GM23338 (cell line): Measurements from ENCODE around the gene RGS6. TPM values are rescaled to one million over a fixed set of nuclear protein-coding genes. Genes with fewer than 3 reads are reported as not detected.
"Not testable (repeated sequence)": the region's sequence is repeated elsewhere in the genome, so short reads cannot be mapped to it uniquely, and the experiment has no call there.

Experiments used
- ATAC-seq: fragments of 200-7000 bp; cut with Tn5 transposase; 3 replicates; pipeline ENCODE4 v1.9.1; 2020
- DNase-seq: peaks from one replicate; pipeline ENCODE4 v3.0.0-alpha.2; 2015; ENCODE audit warnings: low spot score
- H2AFZ ChIP-seq: fragments of 200-600 bp; sonication (generic); 2 replicates; pipeline ENCODE4 v1.8.0; 2016; ENCODE audit warnings: antibody characterized with exemption, mild to moderate bottlenecking, moderate library complexity
- H3F3A ChIP-seq: fragments of 200-600 bp; sonication (generic); replicated peaks from 2 replicates; pipeline ENCODE4 v1.8.0; 2017; ENCODE audit warnings: antibody characterized with exemption, mixed run types, low read depth
- H3K27ac ChIP-seq: fragments of 200-600 bp; sonication (generic); 2 replicates; pipeline ENCODE4 v1.6.1; 2016; ENCODE audit warnings: low read depth
- H3K27me3 ChIP-seq: fragments of 200-600 bp; sonication (generic); 2 replicates; pipeline ENCODE4 v1.8.0; 2016; ENCODE audit warnings: mild to moderate bottlenecking, mixed run types, moderate library complexity; ENCODE audit not compliant: insufficient read depth
- H3K36me3 ChIP-seq: fragments of 200-600 bp; sonication (generic); 2 replicates; pipeline ENCODE4 v1.8.0; 2016; ENCODE audit warnings: mild to moderate bottlenecking; ENCODE audit not compliant: insufficient read depth
- H3K4me1 ChIP-seq: fragments of 200-600 bp; sonication (generic); 2 replicates; pipeline ENCODE4 v1.8.0; 2016; ENCODE audit warnings: mild to moderate bottlenecking, moderate library complexity; ENCODE audit not compliant: insufficient read depth
- H3K4me2 ChIP-seq: fragments of 200-600 bp; sonication (generic); 2 replicates; pipeline ENCODE4 v1.7.1; 2017; ENCODE audit warnings: mixed run types
- H3K4me3 ChIP-seq: fragments of 200-600 bp; sonication (generic); 2 replicates; pipeline ENCODE4 v1.6.1; 2016; ENCODE audit warnings: mixed run types
- H3K79me2 ChIP-seq: fragments of 200-600 bp; sonication (generic); replicated peaks from 2 replicates; pipeline ENCODE4 v1.8.0; 2017; ENCODE audit warnings: mild to moderate bottlenecking; ENCODE audit not compliant: insufficient read depth
- H3K9me2 ChIP-seq: fragments of 200-600 bp; sonication (generic); 2 replicates; pipeline ENCODE4 v1.8.0; 2017; ENCODE audit not compliant: insufficient read depth
- H4K20me1 ChIP-seq: fragments of 200-600 bp; sonication (generic); replicated peaks from 2 replicates; pipeline ENCODE4 v1.8.0; 2017; ENCODE audit warnings: mild to moderate bottlenecking; ENCODE audit not compliant: insufficient read depth
- H3K27ac Mint-ChIP-seq: 2 replicates; pipeline ENCODE4 v1.8.0; 2020; ENCODE audit warnings: inconsistent platforms, mild to moderate bottlenecking, moderate library complexity, mixed read lengths
- H3K27me3 Mint-ChIP-seq: 3 replicates; pipeline ENCODE4 v1.8.0; 2022; ENCODE audit warnings: low read depth, mild to moderate bottlenecking, moderate library complexity, mixed read lengths, inconsistent platforms; ENCODE audit not compliant: insufficient read depth, poor library complexity
- H3K36me3 Mint-ChIP-seq: 3 replicates; pipeline ENCODE4 v1.8.0; 2021; ENCODE audit warnings: low read depth, mild to moderate bottlenecking, inconsistent platforms, moderate library complexity, mixed read lengths
- H3K4me1 Mint-ChIP-seq: 3 replicates; pipeline ENCODE4 v1.8.0; 2020; ENCODE audit warnings: mild to moderate bottlenecking, inconsistent platforms, mixed read lengths
- H3K4me3 Mint-ChIP-seq: 3 replicates; pipeline ENCODE4 v1.8.0; 2021; ENCODE audit warnings: moderate library complexity, mild to moderate bottlenecking, inconsistent platforms, mixed read lengths
- H3K9me3 Mint-ChIP-seq: 3 replicates; pipeline ENCODE4 v1.8.0; 2020; ENCODE audit warnings: moderate library complexity, mild to moderate bottlenecking, inconsistent platforms, mixed read lengths
- CREB1 ChIP-seq: fragments of 250-450 bp; sonication (Bioruptor Pico); IDR thresholded peaks from 2 replicates; pipeline ENCODE4 v1.5.0; 2020; ENCODE audit warnings: low read depth, mild to moderate bottlenecking, moderate library complexity
- CTCF ChIP-seq, 2 experiments: fragments of 200-600 bp in 1 of 2; sonication (generic) in 1 of 2; conservative IDR thresholded peaks; 2 replicates each; pipeline versions ENCODE4 v1.5.1 to v1.6.1; 2016 to 2017; ENCODE audit warnings: antibody characterized with exemption in 2 of 2, low read depth in 2 of 2, mild to moderate bottlenecking in 2 of 2, moderate library complexity in 1 of 2
- EZH2 ChIP-seq: fragments of 200-600 bp; sonication (generic); IDR thresholded peaks from one replicate; pipeline ENCODE4 v1.8.0; 2017; ENCODE audit warnings: antibody characterized with exemption, mild to moderate bottlenecking, low read depth; ENCODE audit not compliant: unreplicated experiment
- EZH2phosphoT487 ChIP-seq: fragments of 200-600 bp; sonication (generic); IDR thresholded peaks from one replicate; pipeline ENCODE4 v1.8.1; 2018; ENCODE audit warnings: antibody characterized with exemption; ENCODE audit not compliant: unreplicated experiment
- JUNB ChIP-seq: IDR thresholded peaks from one replicate; pipeline ENCODE4 v1.6.1; 2016; ENCODE audit warnings: antibody characterized with exemption; ENCODE audit not compliant: unreplicated experiment
- NANOG ChIP-seq: IDR thresholded peaks from 2 replicates; pipeline ENCODE4 v1.6.1; 2016; ENCODE audit warnings: antibody characterized with exemption, borderline replicate concordance
- POLR2AphosphoS5 ChIP-seq: IDR thresholded peaks from 2 replicates; pipeline ENCODE4 v1.6.1; 2016; ENCODE audit warnings: antibody characterized with exemption, low read depth
- REST ChIP-seq: IDR thresholded peaks from one replicate; pipeline ENCODE4 v1.6.1; 2018; ENCODE audit warnings: antibody characterized with exemption; ENCODE audit not compliant: unreplicated experiment
- STAT1 ChIP-seq: IDR thresholded peaks from one replicate; pipeline ENCODE4 v1.6.1; 2016; ENCODE audit warnings: antibody characterized with exemption; ENCODE audit not compliant: unreplicated experiment
- ZNF462 ChIP-seq: fragments of 250-450 bp; sonication (Bioruptor Pico); IDR thresholded peaks from 2 replicates; pipeline ENCODE4 v1.5.0; 2020; ENCODE audit warnings: mild to moderate bottlenecking, moderate library complexity
- polyA plus RNA-seq: library from polyadenylated mRNA; unstranded; fragments of >200 nt; fragmentation: Nextera tagmentation; extraction: Ambion mirVana; gene quantifications from 2 replicates; pipeline ENCODE4 v1.2.1, GENCODE V29; 2016
- total RNA-seq: library from RNA; depleted of rRNA; stranded (reverse); fragments of >200 nt; shearing (Covaris generic); gene quantifications from 2 replicates; pipeline ENCODE4 v1.2.3, GENCODE V29; 2014

RGS6 gene
- total and polyA plus RNA-seq, 2 experiments from 2014 or later = 0.66 to 0.83 TPM

GRCh38 chr14:71885301-71885700 is 46.9 kb upstream of the RGS6 start (continued):
- TF ChIP-seq ZNF462 (no peak), REST (no peak), EZH2 (no peak), STAT1 (no peak), EZH2phosphoT487 (no peak), CREB1 (CRISPR knock-in tag) (no peak), JUNB (no peak), POLR2AphosphoS5 (no peak), CTCF (conservative IDR thresholded peaks at IDR 0.05; ENCODE audit: low read depth in 2 of 2) (no peak), NANOG (no peak)

- H3K27me3 ChIP-seq, H3K27me3 Mint-ChIP-seq, H3K27ac Mint-ChIP-seq, ATAC-seq, H4K20me1 ChIP-seq, H2AFZ ChIP-seq, H3F3A ChIP-seq, DNase-seq, H3K4me3 Mint-ChIP-seq, H3K9me2 ChIP-seq, H3K4me3 ChIP-seq, H3K4me2 ChIP-seq, H3K27ac ChIP-seq, H3K36me3 ChIP-seq, H3K79me2 ChIP-seq: not testable (repeated sequence)
- peaks cover 24% of the 10 kb centered on the region for H3K9me3 Mint-ChIP-seq
- H3K4me1 Mint-ChIP-seq = peaks cover 24% of the 10 kb centered on the region
- peaks cover 10% of the 10 kb centered on the region for H3K36me3 Mint-ChIP-seq
- peaks cover 14% of the 10 kb centered on the region for H3K4me1 ChIP-seq
These were observed 44.4 kb upstream of the RGS6 start for GRCh38 chr14:71887802-71888201.
